ENCODE measurements around the gene ZCCHC14. TPM values are rescaled to one million over a fixed set of nuclear protein-coding genes. Genes with fewer than 3 reads are reported as not detected.

ZCCHC14 gene
- polyA plus RNA-seq, 2 of the 4 experiments (the other 2 are of a cell fraction) = 3.8 to 7.3 TPM

GRCh38 chr16:87441886-87442580 lies 50.8 kb downstream of the ZCCHC14 start (continued):
- TF ChIP-seq HMGXB4 (CRISPR knock-in tag; IDR thresholded peaks at IDR 0.05; ENCODE audit: borderline replicate concordance) (no peak), RARB (CRISPR knock-in tag; IDR thresholded peaks at IDR 0.05) (no peak), HDAC2 (IDR thresholded peaks at IDR 0.05) (no peak)

- H3K4me2 ChIP-seq = no peak overlapping the region
- H3K4me1 ChIP-seq = no peaks in the 10 kb centered on the region
- no peak overlapping the region for H3K4me3 ChIP-seq
- no peak for DNase-seq (ENCODE audit: low read depth in 1 of 2, low spot score in 1 of 2)
- CTCF ChIA-PET = interaction anchor here (0.8 to 1.7 kb wide), 3 partner anchors 8 to 196 kb away, joined by 3 to 6 read pairs (median 3); no protein-coding TSS in a partner anchor
- no peak for ATAC-seq
- POLR2A ChIA-PET = no interaction called here
- TF ChIP-seq REST (IDR thresholded peaks at IDR 0.05) = no peak
- TF ChIP-seq NPAS2 (CRISPR knock-in tag; IDR thresholded peaks at IDR 0.05; ENCODE audit: borderline replicate concordance) = no peak
- no peak overlapping the region for H3K27ac ChIP-seq
- peaks cover 10% of the 10 kb centered on the region; the same call in 1 of the 3 replicates for H3K9me3 ChIP-seq
- FAIRE-seq = no peak
- 96% methylated on average over 10 of the region's 10 CpGs for WGBS (ENCODE audit: missing lambda C conversion rate)
These were observed 52.9 kb downstream of the ZCCHC14 start for GRCh38 chr16:87439926-87440325.

GRCh38 chr16:87438611-87438985 lies 54.2 kb downstream of the ZCCHC14 start:
- WGBS (ENCODE audit: missing lambda C conversion rate) = 89% methylated on average over 9 of the region's 9 CpGs
- ATAC-seq (no peak), DNase-seq (ENCODE audit: low read depth in 1 of 2, low spot score in 1 of 2) (no peak), FAIRE-seq (no peak)
- ChIA-PET CTCF (interaction anchor here (0.7 to 1.9 kb wide), 5 partner anchors 12 to 199 kb away, joined by 3 to 5 read pairs (median 3); no protein-coding TSS in a partner anchor), POLR2A (no interaction called here)
- H3K4me1 ChIP-seq = no peaks in the 10 kb centered on the region
- H3K4me2 ChIP-seq = no peak overlapping the region
- peaks cover 1% of the 10 kb centered on the region; the same call in 1 of the 3 replicates for H3K9me3 ChIP-seq
- no peak overlapping the region for H3K4me3 ChIP-seq
- H3K27ac ChIP-seq = no peak overlapping the region
- TF ChIP-seq HOXB5 (CRISPR knock-in tag; IDR thresholded peaks at IDR 0.05) (no peak), FOXS1 (CRISPR knock-in tag; IDR thresholded peaks at IDR 0.05) (no peak), RNF2 (IDR thresholded peaks at IDR 0.05; ENCODE audit: borderline replicate concordance, low read depth) (no peak), POLR2A (IDR thresholded peaks at IDR 0.05; ENCODE audit: low read length) (no peak), GATA3 (IDR thresholded peaks at IDR 0.05; ENCODE audit: borderline replicate concordance) (no peak), CBX2 (IDR thresholded peaks at IDR 0.05; ENCODE audit: borderline replicate concordance, low read depth) (no peak), TP53 (CRISPR knock-in tag; IDR thresholded peaks at IDR 0.05) (no peak), EP300 (IDR thresholded peaks at IDR 0.05) (no peak), HOXB13 (CRISPR knock-in tag; IDR thresholded peaks at IDR 0.05; ENCODE audit: low read depth) (no peak), KDM5A (IDR thresholded peaks at IDR 0.05) (no peak)

Data from A549 (cell line).